Spinal cord (tissue), 10 donors: Measurements from ENCODE around the gene ANKK1. TPM values are rescaled to one million over a fixed set of nuclear protein-coding genes. Genes with fewer than 3 reads are reported as not detected.
A peak's percentile ranks its signal among the peaks of the same experiment; 100 is the strongest.

Source experiments
- DNase-seq, 6 donors: peaks; one replicate each; pipeline versions ENCODE4 v3.0.0 to v3.0.0-alpha.2; 2013 to 2015; ENCODE audit warnings: low spot score in 6 of 6, low read depth in 4 of 6
- H3K27ac ChIP-seq: one replicate; pipeline ENCODE4 v1.5.1; 2013; ENCODE audit warnings: low read depth, low read length, control low read depth
- H3K27me3 ChIP-seq: one replicate; pipeline ENCODE4 v1.6.1; 2013; ENCODE audit warnings: low read length; ENCODE audit not compliant: control insufficient read depth, insufficient read depth
- H3K36me3 ChIP-seq: one replicate; pipeline ENCODE4 v1.6.1; 2013; ENCODE audit warnings: low read length; ENCODE audit not compliant: control insufficient read depth, insufficient read depth
- H3K4me1 ChIP-seq: one replicate; pipeline ENCODE4 v1.6.1; 2013; ENCODE audit warnings: low read length; ENCODE audit not compliant: control insufficient read depth, insufficient read depth
- H3K4me3 ChIP-seq: one replicate; pipeline ENCODE4 v1.5.1; 2013; ENCODE audit warnings: low read depth, low read length, control low read depth
- H3K9me3 ChIP-seq: one replicate; pipeline ENCODE4 v1.6.1; 2013; ENCODE audit warnings: low read length; ENCODE audit not compliant: control insufficient read depth, insufficient read depth
- WGBS: methylation state at CpG from one replicate; pipeline ENCODE4 v1.1.5; 2013; ENCODE audit warnings: missing lambda C conversion rate; ENCODE audit not compliant: insufficient coverage; 5-methylcytosine and 5-hydroxymethylcytosine counted together
- polyA plus RNA-seq, 2 donors: library from polyadenylated mRNA; unstranded; fragments of 120-200 nt; gene quantifications; one replicate each; pipeline ENCODE4 v1.2.1, GENCODE V29; 2013; ENCODE audit not compliant: insufficient read length in 2 of 2
- total RNA-seq, 2 donors: library from RNA; depleted of rRNA in 1 of 2; stranded (reverse); fragments of 120-200 nt in 1 of 2; fragments of >200 nt in 1 of 2; gene quantifications; one replicate each; pipeline versions ENCODE4 v1.2.3 to v1.2.4, GENCODE V29; 2013 to 2014
- donor health status: healthy.

ANKK1 gene
- total and polyA plus RNA-seq, 4 donors: 0.20 to 0.88 (median 0.57) TPM

GRCh38 chr11:113405724-113406478, 18.3 kb downstream of the ANKK1 start:
- Histone ChIP-seq H3K27ac (no peak overlapping the region), H3K36me3 (no peaks in the 10 kb centered on the region), H3K9me3 (no peaks in the 10 kb centered on the region), H3K4me3 (no peak overlapping the region), H3K27me3 (no peaks in the 10 kb centered on the region), H3K4me1 (peaks cover 5% of the 10 kb centered on the region)
- 81% methylated on average over 3 of the region's 7 CpGs for WGBS
- DNase-seq: peak in 1 of 6 donors; percentile 26

GRCh38 chr11:113407163-113407562, 19.6 kb downstream of the ANKK1 start:
- Histone ChIP-seq H3K4me1 (no peaks in the 10 kb centered on the region), H3K36me3 (no peaks in the 10 kb centered on the region), H3K4me3 (no peak overlapping the region), H3K27ac (no peak overlapping the region), H3K27me3 (no peaks in the 10 kb centered on the region), H3K9me3 (no peaks in the 10 kb centered on the region)
- no peak for DNase-seq
- WGBS: 83% methylated on average over 3 of the region's 3 CpGs

- no peak overlapping the region for H3K4me3 ChIP-seq
- no peak overlapping the region for H3K27ac ChIP-seq
- no peaks in the 10 kb centered on the region for H3K4me1 ChIP-seq
- no peaks in the 10 kb centered on the region for H3K9me3 ChIP-seq
- no peaks in the 10 kb centered on the region for H3K27me3 ChIP-seq
- no peaks in the 10 kb centered on the region for H3K36me3 ChIP-seq
- no peak for DNase-seq
- 70% methylated on average over 6 of the region's 9 CpGs for WGBS
These were observed 20.6 kb downstream of the ANKK1 start for GRCh38 chr11:113408206-113408605.

- Histone ChIP-seq H3K4me3 (no peak overlapping the region), H3K27ac (no peak overlapping the region), H3K9me3 (no peaks in the 10 kb centered on the region), H3K27me3 (no peaks in the 10 kb centered on the region), H3K36me3 (no peaks in the 10 kb centered on the region), H3K4me1 (no peaks in the 10 kb centered on the region)
- DNase-seq: no peak
- WGBS: 85% methylated on average over 7 of the region's 9 CpGs
These were observed 21.3 kb downstream of the ANKK1 start for GRCh38 chr11:113408887-113409286.

- 70% methylated on average over 2 of the region's 3 CpGs for WGBS
These were observed 21.9 kb downstream of the ANKK1 start for GRCh38 chr11:113409526-113409925.

GRCh38 chr11:113410414-113411135, 23.0 kb downstream of the ANKK1 start:
- WGBS: 90% methylated on average over 21 of the region's 21 CpGs
- no peak for DNase-seq
- Histone ChIP-seq H3K27ac (no peak overlapping the region), H3K4me1 (no peaks in the 10 kb centered on the region), H3K4me3 (no peak overlapping the region), H3K9me3 (no peaks in the 10 kb centered on the region), H3K36me3 (no peaks in the 10 kb centered on the region), H3K27me3 (no peaks in the 10 kb centered on the region)

More at GRCh38 chr11:113409526-113409925, 21.9 kb downstream of the ANKK1 start:
- Histone ChIP-seq H3K4me1 (no peaks in the 10 kb centered on the region), H3K4me3 (no peak overlapping the region), H3K27ac (no peak overlapping the region), H3K9me3 (no peaks in the 10 kb centered on the region), H3K36me3 (no peaks in the 10 kb centered on the region), H3K27me3 (no peaks in the 10 kb centered on the region)
- DNase-seq: no peak

GRCh38 chr11:113411536-113411935, 24.0 kb downstream of the ANKK1 start:
- Histone ChIP-seq H3K9me3 (no peaks in the 10 kb centered on the region), H3K4me3 (no peak overlapping the region), H3K4me1 (no peaks in the 10 kb centered on the region), H3K36me3 (peaks cover under 1% of the 10 kb centered on the region), H3K27ac (no peak overlapping the region), H3K27me3 (no peaks in the 10 kb centered on the region)
- WGBS: 64% methylated on average over 3 of the region's 3 CpGs
- no peak for DNase-seq

- no peak overlapping the region for H3K4me3 ChIP-seq
- peaks cover 3% of the 10 kb centered on the region for H3K36me3 ChIP-seq
- H3K27ac ChIP-seq: no peak overlapping the region
- no peak for DNase-seq
- no peaks in the 10 kb centered on the region for H3K4me1 ChIP-seq
- 99% methylated on average over 9 of the region's 9 CpGs for WGBS
- no peaks in the 10 kb centered on the region for H3K9me3 ChIP-seq
- no peaks in the 10 kb centered on the region for H3K27me3 ChIP-seq
These were observed 25.1 kb downstream of the ANKK1 start for GRCh38 chr11:113412675-113413074.

- Histone ChIP-seq H3K27me3 (peaks cover 3% of the 10 kb centered on the region), H3K9me3 (no peaks in the 10 kb centered on the region), H3K27ac (no peak overlapping the region), H3K4me3 (no peak overlapping the region), H3K4me1 (peaks cover 11% of the 10 kb centered on the region), H3K36me3 (peaks cover 3% of the 10 kb centered on the region)
- WGBS: 96% methylated on average over 11 of the region's 16 CpGs
- DNase-seq: no peak
These were observed 27.8 kb downstream of the ANKK1 start for GRCh38 chr11:113415343-113415742.

- Histone ChIP-seq H3K9me3 (no peaks in the 10 kb centered on the region), H3K4me3 (no peak overlapping the region)
- 67% methylated on average over 1 of the region's 2 CpGs for WGBS
These were observed 29.8 kb downstream of the ANKK1 start for GRCh38 chr11:113417428-113417827.

More at GRCh38 chr11:113417428-113417827, 29.8 kb downstream of the ANKK1 start:
- H3K4me1 ChIP-seq: peaks cover 11% of the 10 kb centered on the region
- DNase-seq: no peak
- no peak overlapping the region for H3K27ac ChIP-seq
- H3K36me3 ChIP-seq: peaks cover 3% of the 10 kb centered on the region
- H3K27me3 ChIP-seq: peaks cover 3% of the 10 kb centered on the region
